Measurements from ENCODE around the gene CRB2.

The CRB2 gene

GRCh38 chr9:123424552-123425225, 68.7 kb downstream of the CRB2 start:
- no peak for DNase-seq

- DNase-seq: no peak
These were observed 69.3 kb downstream of the CRB2 start for GRCh38 chr9:123425261-123425821.

GRCh38 chr9:123425836-123426365, 69.9 kb downstream of the CRB2 start:
- DNase-seq: no peak

- DNase-seq: no peak
These were observed 70.4 kb downstream of the CRB2 start for GRCh38 chr9:123426406-123426805.
